ENCODE results near the gene WNT2B.
A peak's percentile ranks its signal among the peaks of the same experiment; 100 is the strongest.

The WNT2B gene

DNA sequence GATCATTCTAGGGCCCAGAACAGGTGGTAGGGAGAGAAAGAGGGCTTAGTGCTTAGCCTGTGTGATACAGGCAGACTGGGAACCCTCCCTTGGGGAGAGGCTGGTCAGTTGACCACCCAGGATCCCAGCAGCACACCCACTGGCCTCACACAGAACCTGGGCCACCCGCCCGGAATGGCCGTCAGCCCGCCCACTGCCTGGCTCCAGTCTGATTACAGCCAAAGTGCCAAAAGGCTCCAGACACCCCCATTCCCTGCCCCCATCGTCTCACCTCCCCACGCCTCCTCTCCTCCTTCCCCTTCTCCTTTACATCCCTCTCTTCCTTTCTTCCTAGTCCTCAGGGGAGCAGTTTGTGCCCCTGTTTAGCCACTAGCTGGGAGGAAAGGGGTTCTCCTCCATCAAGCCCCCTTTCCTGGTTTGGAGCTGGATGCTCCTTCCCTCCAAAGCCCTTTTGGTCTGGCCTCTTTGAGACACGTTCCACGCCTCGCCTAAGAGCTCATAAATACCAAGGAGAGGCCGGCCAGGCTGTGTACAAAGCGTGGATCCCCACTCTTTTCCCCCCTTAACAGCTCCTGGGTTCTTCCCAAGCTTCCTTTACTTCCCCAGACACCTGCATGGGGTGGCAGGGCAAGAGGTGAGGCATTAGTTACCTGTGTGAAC lies 4.6 kb upstream of the WNT2B start:
- Histone ChIP-seq H3K4me2 (ENCODE audit: low read length, poor library complexity, severe bottlenecking) (no peak overlapping the region), H3K36me3 (ENCODE audit: control insufficient read depth in 1 of 2, insufficient read depth in 2 of 2, low read depth in 1 of 2, low read length in 2 of 2) (no peaks in the 10 kb centered on the region), H2BK12ac (ENCODE audit: low read length in 2 of 2) (no peak overlapping the region), H2BK120ac (ENCODE audit: low read depth, low read length) (no peak overlapping the region), H4K8ac (ENCODE audit: low read length) (no peak overlapping the region), H3K27ac (ENCODE audit: low read length, poor library complexity, severe bottlenecking) (no peak overlapping the region), H4K91ac (ENCODE audit: low read length) (peak overlapping the region; percentile 2), H3K4ac (ENCODE audit: low read depth in 1 of 2, low read length in 2 of 2) (no peak overlapping the region), H3K18ac (ENCODE audit: low read depth in 1 of 2, low read length in 2 of 2) (no peak overlapping the region), H2AFZ (ENCODE audit: low read depth, low read length) (no peak overlapping the region), H3K23ac (ENCODE audit: low read length in 2 of 2) (no peak overlapping the region), H2BK15ac (ENCODE audit: low read depth, poor library complexity, severe bottlenecking) (no peak overlapping the region), H3K14ac (ENCODE audit: low read length in 2 of 2) (no peak overlapping the region), H3K4me1 (ENCODE audit: control insufficient read depth, insufficient read depth, low read depth, low read length) (peaks cover 28% of the 10 kb centered on the region), H3K27me3 (ENCODE audit: control insufficient read depth in 1 of 2, insufficient read depth in 1 of 2, low read length in 2 of 2) (peaks cover 0 to 49% of the 10 kb centered on the region in 2 experiments), H3K9me3 (ENCODE audit: control insufficient read depth, low read length) (no peaks in the 10 kb centered on the region), H2AK5ac (ENCODE audit: low read length, severe bottlenecking) (no peak overlapping the region), H3K79me1 (replicated peaks; ENCODE audit: low read length, poor library complexity, severe bottlenecking) (peaks cover 3% of the 10 kb centered on the region), H3K9ac (ENCODE audit: low read length) (no peak overlapping the region), H2BK5ac (ENCODE audit: low read depth, low read length, poor library complexity, severe bottlenecking) (no peak overlapping the region), H3K4me3 (ENCODE audit: insufficient read depth in 1 of 2, low read depth in 1 of 2, low read length in 2 of 2) (no peak overlapping the region)
- DNase-seq, result no peak
- 78% methylated on average over 9 of the region's 11 CpGs for WGBS

GRCh38 chr1:112504661-112505399 lies 3.9 kb upstream of the WNT2B start:
- peaks cover 31% of the 10 kb centered on the region for H3K4me1 ChIP-seq (ENCODE audit: control insufficient read depth, insufficient read depth, low read depth, low read length)
- 67% methylated on average over 4 of the region's 6 CpGs for WGBS

GRCh38 chr1:112505400-112505785 lies 3.4 kb upstream of the WNT2B start:
- peaks cover 0 to 62% of the 10 kb centered on the region in 2 experiments for H3K27me3 ChIP-seq (ENCODE audit: control insufficient read depth in 1 of 2, insufficient read depth in 1 of 2, low read length in 2 of 2)
- no peak overlapping the region for H4K8ac ChIP-seq (ENCODE audit: low read length)
- no peak overlapping the region for H3K4ac ChIP-seq (ENCODE audit: low read depth in 1 of 2, low read length in 2 of 2)
- H3K18ac ChIP-seq (ENCODE audit: low read depth in 1 of 2, low read length in 2 of 2), result no peak overlapping the region
- no peak overlapping the region for H3K23ac ChIP-seq (ENCODE audit: low read length in 2 of 2)
- H2BK12ac ChIP-seq (ENCODE audit: low read length in 2 of 2), result no peak overlapping the region
- H2AK5ac ChIP-seq (ENCODE audit: low read length, severe bottlenecking), result peak overlapping the region; percentile 9
- no peak overlapping the region for H3K4me2 ChIP-seq (ENCODE audit: low read length, poor library complexity, severe bottlenecking)
- H3K27ac ChIP-seq (ENCODE audit: low read length, poor library complexity, severe bottlenecking), result no peak overlapping the region
- no peak overlapping the region for H2BK5ac ChIP-seq (ENCODE audit: low read depth, low read length, poor library complexity, severe bottlenecking)
- peaks cover 3% of the 10 kb centered on the region for H3K79me1 ChIP-seq (replicated peaks; ENCODE audit: low read length, poor library complexity, severe bottlenecking)
- no peak overlapping the region for H3K9ac ChIP-seq (ENCODE audit: low read length)
- no peaks in the 10 kb centered on the region for H3K36me3 ChIP-seq (ENCODE audit: control insufficient read depth in 1 of 2, insufficient read depth in 2 of 2, low read depth in 1 of 2, low read length in 2 of 2)
- DNase-seq, result no peak
- no peak overlapping the region for H2AFZ ChIP-seq (ENCODE audit: low read depth, low read length)
- no peak overlapping the region for H4K91ac ChIP-seq (ENCODE audit: low read length)
- peaks cover 34% of the 10 kb centered on the region for H3K4me1 ChIP-seq (ENCODE audit: control insufficient read depth, insufficient read depth, low read depth, low read length)
- H2BK120ac ChIP-seq (ENCODE audit: low read depth, low read length), result no peak overlapping the region
- WGBS, result 100% methylated on average over 1 of the region's 1 CpG
- no peak overlapping the region for H3K4me3 ChIP-seq (ENCODE audit: insufficient read depth in 1 of 2, low read depth in 1 of 2, low read length in 2 of 2)
- no peak overlapping the region for H2BK15ac ChIP-seq (ENCODE audit: low read depth, poor library complexity, severe bottlenecking)
- no peaks in the 10 kb centered on the region for H3K9me3 ChIP-seq (ENCODE audit: control insufficient read depth, low read length)
- no peak overlapping the region for H3K14ac ChIP-seq (ENCODE audit: low read length in 2 of 2)

More at GRCh38 chr1:112504661-112505399, 3.9 kb upstream of the WNT2B start:
- H3K36me3 ChIP-seq (ENCODE audit: control insufficient read depth in 1 of 2, insufficient read depth in 2 of 2, low read depth in 1 of 2, low read length in 2 of 2), result no peaks in the 10 kb centered on the region
- no peak overlapping the region for H3K27ac ChIP-seq (ENCODE audit: low read length, poor library complexity, severe bottlenecking)
- H3K4me2 ChIP-seq (ENCODE audit: low read length, poor library complexity, severe bottlenecking), result no peak overlapping the region
- no peak overlapping the region for H2BK5ac ChIP-seq (ENCODE audit: low read depth, low read length, poor library complexity, severe bottlenecking)
- no peak overlapping the region for H4K8ac ChIP-seq (ENCODE audit: low read length)
- H3K27me3 ChIP-seq (ENCODE audit: control insufficient read depth in 1 of 2, insufficient read depth in 1 of 2, low read length in 2 of 2), result peaks cover 0 to 56% of the 10 kb centered on the region in 2 experiments
- H2BK120ac ChIP-seq (ENCODE audit: low read depth, low read length), result no peak overlapping the region
- H2BK12ac ChIP-seq (ENCODE audit: low read length in 2 of 2), result no peak overlapping the region
- no peak overlapping the region for H3K4me3 ChIP-seq (ENCODE audit: insufficient read depth in 1 of 2, low read depth in 1 of 2, low read length in 2 of 2)
- H3K18ac ChIP-seq (ENCODE audit: low read depth in 1 of 2, low read length in 2 of 2), result no peak overlapping the region
- H4K91ac ChIP-seq (ENCODE audit: low read length), result no peak overlapping the region
- H3K9ac ChIP-seq (ENCODE audit: low read length), result no peak overlapping the region
- H3K14ac ChIP-seq (ENCODE audit: low read length in 2 of 2), result no peak overlapping the region
- H2AFZ ChIP-seq (ENCODE audit: low read depth, low read length), result no peak overlapping the region
- H3K9me3 ChIP-seq (ENCODE audit: control insufficient read depth, low read length), result no peaks in the 10 kb centered on the region
- H2AK5ac ChIP-seq (ENCODE audit: low read length, severe bottlenecking), result peak overlapping the region; percentile 24
- H3K4ac ChIP-seq (ENCODE audit: low read depth in 1 of 2, low read length in 2 of 2), result no peak overlapping the region
- H2BK15ac ChIP-seq (ENCODE audit: low read depth, poor library complexity, severe bottlenecking), result peak overlapping the region; percentile 95
- no peak for DNase-seq
- H3K23ac ChIP-seq (ENCODE audit: low read length in 2 of 2), result no peak overlapping the region
- peaks cover 3% of the 10 kb centered on the region for H3K79me1 ChIP-seq (replicated peaks; ENCODE audit: low read length, poor library complexity, severe bottlenecking)

- H3K23ac ChIP-seq (ENCODE audit: low read length in 2 of 2), result no peak overlapping the region
- 96% methylated on average over 3 of the region's 3 CpGs for WGBS
- H3K4me1 ChIP-seq (ENCODE audit: control insufficient read depth, insufficient read depth, low read depth, low read length), result peaks cover 35% of the 10 kb centered on the region
- H2BK120ac ChIP-seq (ENCODE audit: low read depth, low read length), result no peak overlapping the region
- H3K4me2 ChIP-seq (ENCODE audit: low read length, poor library complexity, severe bottlenecking), result no peak overlapping the region
- no peak overlapping the region for H2BK5ac ChIP-seq (ENCODE audit: low read depth, low read length, poor library complexity, severe bottlenecking)
- no peak overlapping the region for H4K91ac ChIP-seq (ENCODE audit: low read length)
- no peak overlapping the region for H4K8ac ChIP-seq (ENCODE audit: low read length)
- H2AK5ac ChIP-seq (ENCODE audit: low read length, severe bottlenecking), result no peak overlapping the region
- H2BK12ac ChIP-seq (ENCODE audit: low read length in 2 of 2), result no peak overlapping the region
- no peak overlapping the region for H2AFZ ChIP-seq (ENCODE audit: low read depth, low read length)
- H3K4ac ChIP-seq (ENCODE audit: low read depth in 1 of 2, low read length in 2 of 2), result no peak overlapping the region
- DNase-seq, result no peak
- H3K9ac ChIP-seq (ENCODE audit: low read length), result no peak overlapping the region
- no peak overlapping the region for H3K14ac ChIP-seq (ENCODE audit: low read length in 2 of 2)
- H3K27me3 ChIP-seq (ENCODE audit: control insufficient read depth in 1 of 2, insufficient read depth in 1 of 2, low read length in 2 of 2), result peaks cover 0 to 64% of the 10 kb centered on the region in 2 experiments
- no peak overlapping the region for H3K27ac ChIP-seq (ENCODE audit: low read length, poor library complexity, severe bottlenecking)
- peaks cover 3% of the 10 kb centered on the region for H3K79me1 ChIP-seq (replicated peaks; ENCODE audit: low read length, poor library complexity, severe bottlenecking)
- H3K36me3 ChIP-seq (ENCODE audit: control insufficient read depth in 1 of 2, insufficient read depth in 2 of 2, low read depth in 1 of 2, low read length in 2 of 2), result no peaks in the 10 kb centered on the region
- H3K9me3 ChIP-seq (ENCODE audit: control insufficient read depth, low read length), result no peaks in the 10 kb centered on the region
- no peak overlapping the region for H3K4me3 ChIP-seq (ENCODE audit: insufficient read depth in 1 of 2, low read depth in 1 of 2, low read length in 2 of 2)
- H3K18ac ChIP-seq (ENCODE audit: low read depth in 1 of 2, low read length in 2 of 2), result no peak overlapping the region
- no peak overlapping the region for H2BK15ac ChIP-seq (ENCODE audit: low read depth, poor library complexity, severe bottlenecking)
These were observed 2.9 kb upstream of the WNT2B start for GRCh38 chr1:112505878-112506277.

Measured in mesenchymal stem cell (in vitro differentiated cells and primary cell).